Measurements from ENCODE around the gene KIAA1671.

- TF ChIP-seq CTCF (conservative IDR thresholded peaks at IDR 0.05; ENCODE audit: low read length) (no peak), EZH2phosphoT487 (IDR thresholded peaks at IDR 0.05; ENCODE audit: borderline replicate concordance) (no peak)
Measured at GRCh38 chr22:25186140-25186539, 233.6 kb downstream of the KIAA1671 start.

Data from Loucy (cell line).